ENCODE data around the gene PRND. TPM values are rescaled to one million over a fixed set of nuclear protein-coding genes. Genes with fewer than 3 reads are reported as not detected.

The PRND gene
- total and polyA plus RNA-seq, 2 of the 8 experiments (the other 6 are each of a cell fraction or from before 2014, with no cell fraction given), result 0.09 to 0.11 TPM

- Histone ChIP-seq H4K20me1 (replicated peaks in 1 of 2; ENCODE audit: control insufficient read depth in 1 of 2, insufficient read depth in 2 of 2, low read length in 2 of 2) (no peaks in the 10 kb centered on the region), H3K56ac (replicated peaks; ENCODE audit: insufficient read length, low read depth, low read length) (no peak overlapping the region), H3K79me2 (ENCODE audit: control insufficient read depth in 1 of 2, insufficient read depth in 2 of 2, low read length in 2 of 2) (no peaks in the 10 kb centered on the region), H2BK15ac (ENCODE audit: low read length) (no peak overlapping the region), H3K4me1 (replicated peaks in 1 of 4; ENCODE audit: control insufficient read depth in 3 of 4, insufficient read depth in 4 of 4, low read length in 3 of 4) (peaks cover 0 to 14% (median 6%) of the 10 kb centered on the region in 4 experiments; a peak in 6 of 7 replicates), H4K91ac (replicated peaks; ENCODE audit: insufficient read length, low read length) (no peak overlapping the region), H3K23me2 (ENCODE audit: low read depth, low read length) (no peaks in the 10 kb centered on the region), H3K27ac (ENCODE audit: low read depth, low read length) (no peak overlapping the region), H3K4me2 (ENCODE audit: insufficient read depth in 1 of 2, low read depth in 2 of 2, low read length in 2 of 2) (no peak overlapping the region), H3K27me3 (replicated peaks in 1 of 4; ENCODE audit: control insufficient read depth in 3 of 4, extremely low read depth in 1 of 4, insufficient read depth in 3 of 4, low read length in 3 of 4) (no peaks in the 10 kb centered on the region), H3K79me1 (ENCODE audit: low read depth, low read length) (no peaks in the 10 kb centered on the region), H2AFZ (ENCODE audit: low read length) (peak overlapping the region; percentile 82; the same call in 1 of the 2 replicates), H3K23ac (ENCODE audit: insufficient read length) (no peak overlapping the region), H2BK120ac (replicated peaks; ENCODE audit: low read depth, low read length) (no peak overlapping the region), H2BK12ac (ENCODE audit: low read depth, low read length) (no peak overlapping the region), H4K8ac (ENCODE audit: extremely low read depth, insufficient read depth, low read length) (no peak overlapping the region), H3K36me3 (ENCODE audit: control insufficient read depth in 2 of 4, insufficient read depth in 4 of 4, low read length in 3 of 4) (no peaks in the 10 kb centered on the region; a peak in 1 of 8 replicates), H3K4me3 (ENCODE audit: extremely low read depth in 1 of 4, insufficient read depth in 2 of 4, low read depth in 3 of 4, low read length in 4 of 4) (no peak overlapping the region), H3K4ac (replicated peaks; ENCODE audit: insufficient read length, low read depth, low read length) (no peak overlapping the region), H3K18ac (ENCODE audit: extremely low read depth, low read length) (no peak overlapping the region), H2BK20ac (ENCODE audit: low read length) (no peak overlapping the region), H3K9me3 (ENCODE audit: insufficient read depth in 2 of 2, low read depth in 1 of 2, low read length in 1 of 2) (no peaks in the 10 kb centered on the region), H4K5ac (ENCODE audit: insufficient read length, low read depth, low read length) (no peak overlapping the region), H2BK5ac (ENCODE audit: low read depth, low read length) (no peak overlapping the region), H3K9ac (replicated peaks in 1 of 4; ENCODE audit: extremely low read depth in 1 of 4, low read depth in 3 of 4, low read length in 3 of 4) (no peak overlapping the region; a peak in 1 of 7 replicates), H3K14ac (ENCODE audit: insufficient read length) (no peak overlapping the region), H2AK5ac (ENCODE audit: low read depth, low read length) (no peak overlapping the region)
- ChIA-PET POLR2A (ENCODE audit: partially characterized antibody) (no interaction called here), CTCF (ENCODE audit: partially characterized antibody) (interaction anchor here (0.7 to 9.6 kb wide), 7 partner anchors 9 to 117 kb away, joined by 3 to 104 read pairs (median 4); no protein-coding TSS in a partner anchor)
- WGBS, 2 experiments (ENCODE audit: extremely low coverage in 1 of 2, insufficient coverage in 1 of 2, insufficient read length in 1 of 2, insufficient replicate concordance in 2 of 2, low coverage in 1 of 2, low lambda C conversion rate in 2 of 2, missing lambda C conversion rate in 1 of 2), result 77% methylated on average over 16 of the region's 16 CpGs; no CpG with 5 or more reads in 1 of the 2 experiments
- no peak for TF ChIP-seq SRF (IDR thresholded peaks at IDR 0.05; ENCODE audit: low read depth, low read length)
- no peak for TF ChIP-seq ASH2L (IDR thresholded peaks at IDR 0.05; ENCODE audit: low read length)
- no peak for TF ChIP-seq TBP (IDR thresholded peaks at IDR 0.05; ENCODE audit: low read depth, low read length)
- no peak for TF ChIP-seq TAF1 (IDR thresholded peaks at IDR 0.05; ENCODE audit: low read depth, low read length)
- no peak for TF ChIP-seq EGR1 (IDR thresholded peaks at IDR 0.05; ENCODE audit: borderline replicate concordance, low read depth, low read length)
- DNase-seq (ENCODE audit: low read depth in 1 of 2, low spot score in 2 of 2), result no peak
- FAIRE-seq, result no peak
These were observed 5.1 kb downstream of the PRND start for GRCh38 chr20:4726710-4727397.
